ENCODE data around the gene ZBTB20.

ZBTB20 gene

DNA sequence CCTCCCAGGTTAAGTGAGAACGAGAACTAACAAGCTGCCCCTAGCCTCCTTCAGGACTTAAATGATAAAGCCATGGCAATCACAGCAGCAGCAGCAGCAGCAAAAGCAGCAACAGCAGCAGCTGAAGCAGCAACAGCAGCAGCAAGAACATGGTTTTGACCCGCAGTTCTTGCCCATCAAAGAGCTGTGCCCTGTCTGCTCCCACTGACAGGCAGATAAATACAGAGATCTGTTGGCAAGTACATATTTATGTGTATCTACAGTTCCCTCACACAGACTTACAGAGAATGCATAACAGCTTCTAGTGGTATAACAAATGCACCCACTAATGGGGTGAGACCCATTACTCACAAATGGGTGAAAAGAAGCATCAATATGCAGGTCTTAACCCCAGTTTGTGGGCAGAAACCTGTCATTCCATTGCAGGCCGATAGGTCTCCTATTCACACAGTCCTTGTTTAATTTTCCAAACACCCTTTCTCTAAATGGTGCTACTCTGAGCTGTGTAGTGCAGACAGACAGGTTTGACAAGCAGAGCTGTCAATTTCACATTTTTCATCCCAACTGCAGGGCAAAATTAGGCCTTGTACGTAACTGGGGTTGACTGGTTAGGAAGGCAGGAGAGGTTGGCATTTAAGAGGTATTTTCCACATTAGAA is 537.0 kb downstream of the ZBTB20 start:
- no peak for DNase-seq
- TF ChIP-seq, protein P1, sequence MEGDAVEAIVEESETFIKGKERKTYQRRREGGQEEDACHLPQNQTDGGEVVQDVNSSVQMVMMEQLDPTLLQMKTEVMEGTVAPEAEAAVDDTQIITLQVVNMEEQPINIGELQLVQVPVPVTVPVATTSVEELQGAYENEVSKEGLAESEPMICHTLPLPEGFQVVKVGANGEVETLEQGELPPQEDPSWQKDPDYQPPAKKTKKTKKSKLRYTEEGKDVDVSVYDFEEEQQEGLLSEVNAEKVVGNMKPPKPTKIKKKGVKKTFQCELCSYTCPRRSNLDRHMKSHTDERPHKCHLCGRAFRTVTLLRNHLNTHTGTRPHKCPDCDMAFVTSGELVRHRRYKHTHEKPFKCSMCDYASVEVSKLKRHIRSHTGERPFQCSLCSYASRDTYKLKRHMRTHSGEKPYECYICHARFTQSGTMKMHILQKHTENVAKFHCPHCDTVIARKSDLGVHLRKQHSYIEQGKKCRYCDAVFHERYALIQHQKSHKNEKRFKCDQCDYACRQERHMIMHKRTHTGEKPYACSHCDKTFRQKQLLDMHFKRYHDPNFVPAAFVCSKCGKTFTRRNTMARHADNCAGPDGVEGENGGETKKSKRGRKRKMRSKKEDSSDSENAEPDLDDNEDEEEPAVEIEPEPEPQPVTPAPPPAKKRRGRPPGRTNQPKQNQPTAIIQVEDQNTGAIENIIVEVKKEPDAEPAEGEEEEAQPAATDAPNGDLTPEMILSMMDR (IDR thresholded peaks at IDR 0.05; ENCODE audit: low read depth, low read length): no peak
- Histone ChIP-seq H3K36me3 (no peaks in the 10 kb centered on the region; the same call in 1 of the 2 replicates), H3K27me3 (no peaks in the 10 kb centered on the region), H3K4me1 (no peaks in the 10 kb centered on the region), H3K4me3 (ENCODE audit: low read depth, low read length) (no peak overlapping the region), H3K9me3 (no peaks in the 10 kb centered on the region)

DNA sequence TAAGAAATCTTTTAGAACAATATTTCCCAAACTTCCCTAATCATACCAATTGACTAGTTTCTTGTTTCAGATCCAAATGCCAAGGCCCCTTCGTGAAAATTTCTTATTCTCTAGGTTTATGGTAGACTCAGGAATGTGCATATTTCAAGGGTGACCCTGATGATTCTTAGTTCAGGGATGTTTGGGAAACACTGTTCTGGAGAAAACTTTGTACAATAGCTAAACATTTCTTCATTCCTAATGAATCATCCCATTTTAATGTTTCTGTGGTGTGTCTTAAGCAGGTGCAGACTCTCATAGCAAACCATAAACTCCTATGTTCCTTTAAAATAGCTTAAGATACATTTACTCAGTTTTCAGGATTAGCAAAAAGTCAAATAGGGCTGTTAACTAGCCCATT is 538.8 kb downstream of the ZBTB20 start:
- TF ChIP-seq, protein P1 (IDR thresholded peaks at IDR 0.05; ENCODE audit: low read depth, low read length): no peak
- no peaks in the 10 kb centered on the region for H3K9me3 ChIP-seq
- H3K36me3 ChIP-seq: no peaks in the 10 kb centered on the region; the same call in 1 of the 2 replicates
- no peaks in the 10 kb centered on the region for H3K27me3 ChIP-seq
- H3K4me3 ChIP-seq (ENCODE audit: low read depth, low read length): no peak overlapping the region
- H3K4me1 ChIP-seq: no peaks in the 10 kb centered on the region
- no peak for DNase-seq

GRCh38 chr3:114606336-114606735 is 540.8 kb downstream of the ZBTB20 start:
- H3K27me3 ChIP-seq: no peaks in the 10 kb centered on the region
- TF ChIP-seq, protein P1 (IDR thresholded peaks at IDR 0.05; ENCODE audit: low read depth, low read length): no peak
- H3K9me3 ChIP-seq: no peaks in the 10 kb centered on the region
- no peak overlapping the region for H3K4me3 ChIP-seq (ENCODE audit: low read depth, low read length)
- no peaks in the 10 kb centered on the region; the same call in 1 of the 2 replicates for H3K36me3 ChIP-seq
- no peak for DNase-seq
- no peaks in the 10 kb centered on the region for H3K4me1 ChIP-seq

DNA sequence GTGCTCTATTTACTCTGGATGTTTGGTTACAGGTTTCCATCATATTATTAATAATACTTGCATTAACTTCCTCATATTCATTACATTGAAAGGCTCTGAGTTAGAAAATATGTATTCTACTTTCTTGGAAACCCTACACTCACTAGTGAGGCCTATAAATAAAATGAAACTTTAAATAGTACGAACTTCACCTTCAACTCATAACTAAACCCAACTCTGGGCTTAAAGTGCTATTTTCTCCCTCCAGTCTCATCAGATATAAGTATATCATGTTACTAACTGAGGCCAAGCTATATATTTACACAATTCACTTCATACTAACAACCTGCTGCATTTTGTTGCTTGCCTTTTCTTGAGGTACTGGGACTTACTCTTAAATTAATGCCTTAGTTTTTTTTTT is 546.5 kb downstream of the ZBTB20 start:
- Histone ChIP-seq H3K9me3 (no peaks in the 10 kb centered on the region), H3K4me1 (no peaks in the 10 kb centered on the region), H3K27me3 (no peaks in the 10 kb centered on the region), H3K4me3 (ENCODE audit: low read depth, low read length) (no peak overlapping the region), H3K36me3 (no peaks in the 10 kb centered on the region)
- TF ChIP-seq, protein P1 (IDR thresholded peaks at IDR 0.05; ENCODE audit: low read depth, low read length): no peak
- DNase-seq: no peak

DNA sequence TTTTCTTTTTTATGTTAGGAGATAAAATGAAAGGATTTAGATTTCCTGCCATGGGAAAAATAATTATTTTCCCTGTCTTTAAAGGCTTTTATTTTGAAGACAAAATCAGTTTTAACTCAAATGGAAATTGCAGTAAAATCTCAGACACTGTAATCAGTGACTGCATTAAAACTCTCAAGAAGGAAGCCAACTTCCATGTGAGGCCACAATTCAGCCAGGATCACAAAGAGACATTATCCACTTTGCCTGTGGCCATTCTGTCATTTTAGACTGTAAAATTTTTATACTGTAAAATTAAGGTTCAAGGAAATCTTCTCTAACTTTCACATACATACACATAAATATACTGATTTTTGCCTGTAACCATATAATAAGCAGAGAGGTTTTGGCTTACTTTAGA is 549.2 kb downstream of the ZBTB20 start:
- Histone ChIP-seq H3K36me3 (no peaks in the 10 kb centered on the region), H3K4me3 (ENCODE audit: low read depth, low read length) (no peak overlapping the region)
- DNase-seq: no peak

GRCh38 chr3:114597012-114597411 is 550.1 kb downstream of the ZBTB20 start:
- no peaks in the 10 kb centered on the region for H3K36me3 ChIP-seq
- TF ChIP-seq, protein P1 (IDR thresholded peaks at IDR 0.05; ENCODE audit: low read depth, low read length): peak; percentile 45
- no peaks in the 10 kb centered on the region for H3K4me1 ChIP-seq
- no peaks in the 10 kb centered on the region for H3K27me3 ChIP-seq
- H3K9me3 ChIP-seq: no peaks in the 10 kb centered on the region
- DNase-seq: no peak
- no peak overlapping the region for H3K4me3 ChIP-seq (ENCODE audit: low read depth, low read length)

More for the DNA sequence above, 549.2 kb downstream of the ZBTB20 start:
- TF ChIP-seq, protein P1 (IDR thresholded peaks at IDR 0.05; ENCODE audit: low read depth, low read length): no peak
- Histone ChIP-seq H3K27me3 (no peaks in the 10 kb centered on the region), H3K4me1 (no peaks in the 10 kb centered on the region), H3K9me3 (no peaks in the 10 kb centered on the region)
